A549 treated with AZD9567 at 1 μM for 4 hours (cell line): ENCODE data around the gene YY1AP1. TPM values are rescaled to one million over a fixed set of nuclear protein-coding genes. Genes with fewer than 3 reads are reported as not detected.

ENCODE experiments used
- total RNA-seq: library from RNA; stranded (reverse); fragments of 200-300 nt; extraction: Qiagen RNA extraction; gene quantifications from 5 replicates; pipeline ENCODE4 v1.2.3, GENCODE V29; 2022; ENCODE audit not compliant: insufficient read depth

Gene YY1AP1
- 44.0 to 46.5 TPM (median 46.0 TPM) in 5 replicates for total RNA-seq

GRCh38 chr1:155688324-155689080 is at the start of gene YY1AP1:
Gene YY1AP1, minus strand, starts transcription at chr1:155688774. Its CDS starts 8,338 bp downstream, at chr1:155680436.

GRCh38 chr1:155689081-155689607 is 570 bp upstream of the YY1AP1 start, which contains the start of gene DAP3:
Gene DAP3, plus strand, starts transcription at chr1:155689091. Its CDS starts 20,689 bp downstream, at chr1:155709780.

GRCh38 chr1:155609515-155610256 is 78.9 kb downstream of the YY1AP1 start, which contains the start of gene MSTO1:
Gene MSTO1, plus strand, starts transcription at chr1:155610218. Its CDS starts 31 bp downstream, at chr1:155610249.

Other genes with a start within 250 kb of the YY1AP1 start
- 9.2 to 12.1 TPM (median 11.7 TPM) in 5 replicates for gene ASH1L, start 126.0 kb downstream of the YY1AP1 start, total RNA-seq
- 38.7 to 51.1 TPM (median 44.4 TPM) in 5 replicates for gene MSTO1, start 78.6 kb downstream of the YY1AP1 start, total RNA-seq
- 116 to 147 TPM (median 118 TPM) in 5 replicates for gene DAP3, start 317 bp upstream of the YY1AP1 start, total RNA-seq
- gene GON4L, start 168.4 kb upstream of the YY1AP1 start, total RNA-seq, result 11.3 to 16.5 TPM (median 15.0 TPM) in 5 replicates
- 1.1 to 1.3 TPM (median 1.2 TPM) in 5 replicates for gene SYT11, start 170.8 kb upstream of the YY1AP1 start, total RNA-seq
- 11.4 to 22.1 TPM (median 20.9 TPM) in 5 replicates for gene RIT1, start 222.6 kb upstream of the YY1AP1 start, total RNA-seq
- gene KHDC4, start 245.6 kb upstream of the YY1AP1 start, total RNA-seq, result 16.5 to 26.8 TPM (median 24.4 TPM) in 5 replicates